Measurements from ENCODE around the gene TLCD1. TPM values are rescaled to one million over a fixed set of nuclear protein-coding genes. Genes with fewer than 3 reads are reported as not detected.

TLCD1 gene
- total RNA-seq, 4 donors from 2014 or later, result 0.46 to 0.82 (median 0.75) TPM; not detected in 1

GRCh38 chr17:28744104-28744971 is 18.3 kb upstream of the TLCD1 start:
- ATAC-seq, result peak in 1 of 2 donors; percentile 14
- H3K9me3 ChIP-seq, result no peaks in the 10 kb centered on the region
- intact Hi-C loops (cut with DNase I; ENCODE audit: low total_unique reads), result no loop called here
- H3K4me3 ChIP-seq, result peak overlapping the region; percentile 71 to 89 (median 76)
- H3K4me1 ChIP-seq, result peaks cover 20 to 29% of the 10 kb centered on the region in 2 donors
- H3K27me3 ChIP-seq, result no peaks in the 10 kb centered on the region
- in situ Hi-C loops (cut with MboI; ENCODE audit: low sequenced_read_pairs in 4 of 4), result no loop called here
- TF ChIP-seq CTCF (IDR thresholded peaks at IDR 0.05 in 4 of 5, conservative IDR thresholded peaks at IDR 0.05 in 1 of 5) (no peak), POLR2A (IDR thresholded peaks at IDR 0.05) (no peak)
- H3K27ac ChIP-seq, result peak overlapping the region; percentile 68 to 81 (median 72)
- no peak for DNase-seq
- H3K36me3 ChIP-seq, result no peaks in the 10 kb centered on the region

GRCh38 chr17:28743243-28744103 is 17.4 kb upstream of the TLCD1 start, which contains the start of gene TRAF4:
TSS of gene TRAF4 (plus strand) at chr17:28744011. CDS start at chr17:28744113, 102 bp downstream.
- intact Hi-C loops (cut with DNase I; ENCODE audit: low total_unique reads) (loop anchor here (1.0 kb wide), 1 partner anchor 16 kb away; no protein-coding TSS in a partner anchor), in situ Hi-C loops (cut with MboI; ENCODE audit: low sequenced_read_pairs in 4 of 4) (no loop called here)
- Histone ChIP-seq H3K27me3 (no peaks in the 10 kb centered on the region), H3K4me3 (peak within 1 kb of the TSS; percentile 71 to 89 (median 76)), H3K27ac (peak within 1 kb of the TSS; percentile 68 to 81 (median 72)), H3K36me3 (no peaks in the 10 kb centered on the region), H3K4me1 (peaks cover 20 to 29% of the 10 kb centered on the region in 2 donors), H3K9me3 (no peaks in the 10 kb centered on the region)
- TF ChIP-seq POLR2A (IDR thresholded peaks at IDR 0.05) (peak; percentile 90 to 91), CTCF (IDR thresholded peaks at IDR 0.05 in 4 of 5, conservative IDR thresholded peaks at IDR 0.05 in 1 of 5) (peak; percentile 8 to 55 (median 41))
- DNase-seq (no peak), ATAC-seq (peak; percentile 79 to 80)

- H3K4me3 ChIP-seq, result no peak overlapping the region
- H3K9me3 ChIP-seq, result no peaks in the 10 kb centered on the region
- in situ Hi-C loops (cut with MboI; ENCODE audit: low sequenced_read_pairs in 4 of 4) (no loop called here), intact Hi-C loops (cut with DNase I; ENCODE audit: low total_unique reads) (no loop called here)
- H3K36me3 ChIP-seq, result no peaks in the 10 kb centered on the region
- H3K27me3 ChIP-seq, result no peaks in the 10 kb centered on the region
- no peak overlapping the region for H3K27ac ChIP-seq
- TF ChIP-seq POLR2A (IDR thresholded peaks at IDR 0.05) (no peak), CTCF (IDR thresholded peaks at IDR 0.05 in 4 of 5, conservative IDR thresholded peaks at IDR 0.05 in 1 of 5) (no peak)
- no peak for ATAC-seq
- peaks cover 20 to 22% of the 10 kb centered on the region in 2 donors for H3K4me1 ChIP-seq
- no peak for DNase-seq
Measured at GRCh38 chr17:28741358-28742349, 15.6 kb upstream of the TLCD1 start.

All from gastrocnemius medialis (tissue), 4 donors.